GM15510 (cell line): Measurements from ENCODE around the gene CHAD.

ENCODE experiments used
- POLR2A ChIP-seq: IDR thresholded peaks from 3 replicates; pipeline ENCODE4 v1.6.1; 2011; ENCODE audit warnings: borderline replicate concordance; ENCODE audit not compliant: insufficient read length; ENCODE audit errors: extremely low read depth

CHAD gene

GRCh38 chr17:50480854-50481490 lies 12.3 kb upstream of the CHAD start:
- TF ChIP-seq POLR2A = no peak

GRCh38 chr17:50480142-50480764 lies 11.6 kb upstream of the CHAD start:
- TF ChIP-seq POLR2A = no peak

GRCh38 chr17:50479522-50480141 lies 11.0 kb upstream of the CHAD start:
- no peak for TF ChIP-seq POLR2A

GRCh38 chr17:50478391-50479381 lies 10.0 kb upstream of the CHAD start, which contains the start of gene RSAD1:
Gene RSAD1, plus strand, starts transcription at chr17:50478860. Its CDS starts 25 bp downstream, at chr17:50478885.
- peak; percentile 94 for TF ChIP-seq POLR2A

- TF ChIP-seq POLR2A = no peak
Measured at GRCh38 chr17:50477976-50478375, 9.3 kb upstream of the CHAD start.

- no peak for TF ChIP-seq POLR2A
Measured at GRCh38 chr17:50476545-50477315, 8.1 kb upstream of the CHAD start.

- TF ChIP-seq POLR2A = no peak
Measured at GRCh38 chr17:50475362-50475761, 6.7 kb upstream of the CHAD start.

- TF ChIP-seq POLR2A = no peak
Measured at GRCh38 chr17:50474523-50474922, 5.8 kb upstream of the CHAD start.

GRCh38 chr17:50473901-50474300 lies 5.2 kb upstream of the CHAD start:
- TF ChIP-seq POLR2A = no peak

- no peak for TF ChIP-seq POLR2A
Measured at GRCh38 chr17:50472286-50472685, 3.6 kb upstream of the CHAD start.

GRCh38 chr17:50471009-50471905 lies 2.6 kb upstream of the CHAD start:
- no peak for TF ChIP-seq POLR2A

- TF ChIP-seq POLR2A = no peak
Measured at GRCh38 chr17:50470426-50470825, 1.7 kb upstream of the CHAD start.

GRCh38 chr17:50469671-50470305 lies 1.1 kb upstream of the CHAD start:
- TF ChIP-seq POLR2A = no peak
